ENCODE results near the gene NOX3. TPM values are rescaled to one million over a fixed set of nuclear protein-coding genes. Genes with fewer than 3 reads are reported as not detected.
"Not testable (repeated sequence)": the region's sequence is repeated elsewhere in the genome, so short reads cannot be mapped to it uniquely, and the experiment has no call there.

Gene NOX3
- total and polyA plus RNA-seq, 2 experiments from 2014 or later: not detected

GRCh38 chr6:155364021-155364420 lies 91.6 kb downstream of the NOX3 start:
- H3K4me2 ChIP-seq; H3K27me3 ChIP-seq (ENCODE audit: insufficient read depth); H3F3A ChIP-seq (replicated peaks; ENCODE audit: low read depth); H3K4me1 ChIP-seq (ENCODE audit: insufficient read depth); H3K27ac ChIP-seq (ENCODE audit: low read depth); H3K27ac Mint-ChIP-seq; H3K36me3 Mint-ChIP-seq (ENCODE audit: low read depth); H4K20me1 ChIP-seq (replicated peaks; ENCODE audit: insufficient read depth); H3K9me2 ChIP-seq (ENCODE audit: insufficient read depth); DNase-seq (ENCODE audit: low spot score); ATAC-seq; H3K4me3 Mint-ChIP-seq; H3K4me1 Mint-ChIP-seq; H3K9me3 Mint-ChIP-seq; H2AFZ ChIP-seq; H3K4me3 ChIP-seq; H3K27me3 Mint-ChIP-seq (ENCODE audit: insufficient read depth, low read depth, poor library complexity); H3K36me3 ChIP-seq (ENCODE audit: insufficient read depth); H3K79me2 ChIP-seq (replicated peaks; ENCODE audit: insufficient read depth): not testable (repeated sequence)

DNA sequence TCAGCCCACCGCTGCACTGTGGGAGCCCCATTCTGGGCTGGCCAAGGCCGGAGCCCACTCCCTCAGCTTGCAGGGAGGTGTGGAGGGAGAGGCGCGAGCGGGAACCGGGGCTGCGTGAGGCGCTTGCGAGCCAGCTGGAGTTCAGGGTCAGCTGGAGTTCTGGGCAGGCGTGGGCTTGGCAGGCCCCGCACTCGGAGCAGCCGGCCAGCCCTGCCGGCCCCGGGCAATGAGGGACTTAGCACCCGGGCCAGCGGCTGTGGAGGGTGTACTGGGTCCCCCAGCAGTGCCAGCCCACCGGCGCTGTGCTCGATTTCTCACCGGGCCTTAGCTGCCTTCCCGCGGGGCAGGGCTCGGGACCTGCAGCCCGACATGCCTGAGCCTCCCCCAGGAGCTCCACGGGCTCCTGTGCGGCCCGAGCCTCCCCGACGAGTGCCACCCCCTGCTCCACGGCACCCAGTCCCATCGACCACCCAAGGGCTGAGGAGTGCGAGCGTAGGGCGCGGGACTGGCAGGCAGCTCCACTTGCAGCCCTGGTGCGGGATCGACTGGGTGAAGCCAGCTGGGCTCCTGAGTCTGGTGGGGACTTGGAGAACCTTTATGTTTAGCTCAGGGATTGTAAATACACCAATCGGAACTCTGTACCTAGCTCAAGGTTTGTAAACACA lies 92.5 kb downstream of the NOX3 start:
- not testable (repeated sequence) for H3K4me3 ChIP-seq; H3K27me3 Mint-ChIP-seq (ENCODE audit: insufficient read depth, low read depth, poor library complexity); DNase-seq (ENCODE audit: low spot score); H3K79me2 ChIP-seq (replicated peaks; ENCODE audit: insufficient read depth); H3K27me3 ChIP-seq (ENCODE audit: insufficient read depth); H3K4me1 Mint-ChIP-seq; H4K20me1 ChIP-seq (replicated peaks; ENCODE audit: insufficient read depth); H3K4me3 Mint-ChIP-seq; H3K4me2 ChIP-seq; H3F3A ChIP-seq (replicated peaks; ENCODE audit: low read depth); H3K36me3 ChIP-seq (ENCODE audit: insufficient read depth); H2AFZ ChIP-seq; H3K4me1 ChIP-seq (ENCODE audit: insufficient read depth); H3K27ac ChIP-seq (ENCODE audit: low read depth); H3K27ac Mint-ChIP-seq; H3K9me3 Mint-ChIP-seq; H3K36me3 Mint-ChIP-seq (ENCODE audit: low read depth); ATAC-seq; H3K9me2 ChIP-seq (ENCODE audit: insufficient read depth)

GRCh38 chr6:155354167-155354566 lies 101.5 kb downstream of the NOX3 start:
- H3K4me3 ChIP-seq: no peak overlapping the region
- no peak for ATAC-seq
- no peak overlapping the region for H3K4me2 ChIP-seq
- H2AFZ ChIP-seq: no peak overlapping the region
- no peaks in the 10 kb centered on the region for H3K9me2 ChIP-seq (ENCODE audit: insufficient read depth)
- H4K20me1 ChIP-seq (replicated peaks; ENCODE audit: insufficient read depth): no peaks in the 10 kb centered on the region
- H3K27ac ChIP-seq (ENCODE audit: low read depth): no peak overlapping the region
- no peaks in the 10 kb centered on the region for H3K4me1 ChIP-seq (ENCODE audit: insufficient read depth)
- no peaks in the 10 kb centered on the region for H3F3A ChIP-seq (replicated peaks; ENCODE audit: low read depth)
- peaks cover 3% of the 10 kb centered on the region for H3K27me3 Mint-ChIP-seq (ENCODE audit: insufficient read depth, low read depth, poor library complexity)
- H3K9me3 Mint-ChIP-seq: peaks cover 17% of the 10 kb centered on the region
- no peak overlapping the region for H3K4me3 Mint-ChIP-seq
- no peaks in the 10 kb centered on the region for H3K4me1 Mint-ChIP-seq
- no peaks in the 10 kb centered on the region for H3K79me2 ChIP-seq (replicated peaks; ENCODE audit: insufficient read depth)
- peaks cover 5% of the 10 kb centered on the region for H3K36me3 Mint-ChIP-seq (ENCODE audit: low read depth)
- H3K36me3 ChIP-seq (ENCODE audit: insufficient read depth): no peaks in the 10 kb centered on the region; the same call in 1 of the 2 replicates
- DNase-seq (ENCODE audit: low spot score): no peak
- H3K27ac Mint-ChIP-seq: no peak overlapping the region
- H3K27me3 ChIP-seq (ENCODE audit: insufficient read depth): no peaks in the 10 kb centered on the region
- TF ChIP-seq CTCF (conservative IDR thresholded peaks at IDR 0.05; ENCODE audit: low read depth in 2 of 2) (no peak), NANOG (IDR thresholded peaks at IDR 0.05; ENCODE audit: borderline replicate concordance) (no peak), JUNB (IDR thresholded peaks at IDR 0.05; ENCODE audit: unreplicated experiment) (no peak), EZH2 (IDR thresholded peaks at IDR 0.05; ENCODE audit: low read depth, unreplicated experiment) (no peak), EZH2phosphoT487 (IDR thresholded peaks at IDR 0.05; ENCODE audit: unreplicated experiment) (no peak)
- TF ChIP-seq, protein P1, sequence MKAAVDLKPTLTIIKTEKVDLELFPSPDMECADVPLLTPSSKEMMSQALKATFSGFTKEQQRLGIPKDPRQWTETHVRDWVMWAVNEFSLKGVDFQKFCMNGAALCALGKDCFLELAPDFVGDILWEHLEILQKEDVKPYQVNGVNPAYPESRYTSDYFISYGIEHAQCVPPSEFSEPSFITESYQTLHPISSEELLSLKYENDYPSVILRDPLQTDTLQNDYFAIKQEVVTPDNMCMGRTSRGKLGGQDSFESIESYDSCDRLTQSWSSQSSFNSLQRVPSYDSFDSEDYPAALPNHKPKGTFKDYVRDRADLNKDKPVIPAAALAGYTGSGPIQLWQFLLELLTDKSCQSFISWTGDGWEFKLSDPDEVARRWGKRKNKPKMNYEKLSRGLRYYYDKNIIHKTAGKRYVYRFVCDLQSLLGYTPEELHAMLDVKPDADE (IDR thresholded peaks at IDR 0.05): no peak
- TF ChIP-seq, protein P2, sequence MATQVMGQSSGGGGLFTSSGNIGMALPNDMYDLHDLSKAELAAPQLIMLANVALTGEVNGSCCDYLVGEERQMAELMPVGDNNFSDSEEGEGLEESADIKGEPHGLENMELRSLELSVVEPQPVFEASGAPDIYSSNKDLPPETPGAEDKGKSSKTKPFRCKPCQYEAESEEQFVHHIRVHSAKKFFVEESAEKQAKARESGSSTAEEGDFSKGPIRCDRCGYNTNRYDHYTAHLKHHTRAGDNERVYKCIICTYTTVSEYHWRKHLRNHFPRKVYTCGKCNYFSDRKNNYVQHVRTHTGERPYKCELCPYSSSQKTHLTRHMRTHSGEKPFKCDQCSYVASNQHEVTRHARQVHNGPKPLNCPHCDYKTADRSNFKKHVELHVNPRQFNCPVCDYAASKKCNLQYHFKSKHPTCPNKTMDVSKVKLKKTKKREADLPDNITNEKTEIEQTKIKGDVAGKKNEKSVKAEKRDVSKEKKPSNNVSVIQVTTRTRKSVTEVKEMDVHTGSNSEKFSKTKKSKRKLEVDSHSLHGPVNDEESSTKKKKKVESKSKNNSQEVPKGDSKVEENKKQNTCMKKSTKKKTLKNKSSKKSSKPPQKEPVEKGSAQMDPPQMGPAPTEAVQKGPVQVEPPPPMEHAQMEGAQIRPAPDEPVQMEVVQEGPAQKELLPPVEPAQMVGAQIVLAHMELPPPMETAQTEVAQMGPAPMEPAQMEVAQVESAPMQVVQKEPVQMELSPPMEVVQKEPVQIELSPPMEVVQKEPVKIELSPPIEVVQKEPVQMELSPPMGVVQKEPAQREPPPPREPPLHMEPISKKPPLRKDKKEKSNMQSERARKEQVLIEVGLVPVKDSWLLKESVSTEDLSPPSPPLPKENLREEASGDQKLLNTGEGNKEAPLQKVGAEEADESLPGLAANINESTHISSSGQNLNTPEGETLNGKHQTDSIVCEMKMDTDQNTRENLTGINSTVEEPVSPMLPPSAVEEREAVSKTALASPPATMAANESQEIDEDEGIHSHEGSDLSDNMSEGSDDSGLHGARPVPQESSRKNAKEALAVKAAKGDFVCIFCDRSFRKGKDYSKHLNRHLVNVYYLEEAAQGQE (IDR thresholded peaks at IDR 0.05; ENCODE audit: unreplicated experiment): no peak
